ENCODE measurements around the gene EYA4. TPM values are rescaled to one million over a fixed set of nuclear protein-coding genes. Genes with fewer than 3 reads are reported as not detected.

Gene EYA4
- total RNA-seq, 1 donor from 2014 or later: 0.40 TPM

DNA sequence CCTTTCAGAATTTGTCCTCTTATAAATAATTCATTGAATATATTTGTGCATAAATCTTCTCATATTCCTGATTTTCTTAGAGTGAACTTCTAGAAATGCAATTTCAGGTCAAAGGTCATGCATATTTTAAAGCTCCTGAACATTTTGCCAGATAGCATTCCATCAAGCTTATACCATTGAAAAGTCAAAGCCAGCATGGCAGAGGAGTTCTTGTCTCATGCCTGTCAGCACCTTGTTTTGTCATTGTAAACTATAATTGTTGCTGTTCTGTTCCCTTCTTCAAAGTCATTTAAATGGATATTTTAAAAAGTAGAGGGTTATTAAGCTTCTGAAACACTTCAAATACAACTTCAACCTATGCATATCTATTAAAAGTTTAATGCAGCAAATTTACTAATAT, 170.6 kb downstream of the EYA4 start:
- ChIA-PET POLR2A (no interaction called here), CTCF (no interaction called here)
- DNase-seq (no peak), ATAC-seq (ENCODE audit: low read depth) (no peak)
- H3K27me3 Mint-ChIP-seq: no peaks in the 10 kb centered on the region
- no peaks in the 10 kb centered on the region for H3K9me3 Mint-ChIP-seq
- no peak overlapping the region for H3K4me3 Mint-ChIP-seq
- TF ChIP-seq, protein P1, sequence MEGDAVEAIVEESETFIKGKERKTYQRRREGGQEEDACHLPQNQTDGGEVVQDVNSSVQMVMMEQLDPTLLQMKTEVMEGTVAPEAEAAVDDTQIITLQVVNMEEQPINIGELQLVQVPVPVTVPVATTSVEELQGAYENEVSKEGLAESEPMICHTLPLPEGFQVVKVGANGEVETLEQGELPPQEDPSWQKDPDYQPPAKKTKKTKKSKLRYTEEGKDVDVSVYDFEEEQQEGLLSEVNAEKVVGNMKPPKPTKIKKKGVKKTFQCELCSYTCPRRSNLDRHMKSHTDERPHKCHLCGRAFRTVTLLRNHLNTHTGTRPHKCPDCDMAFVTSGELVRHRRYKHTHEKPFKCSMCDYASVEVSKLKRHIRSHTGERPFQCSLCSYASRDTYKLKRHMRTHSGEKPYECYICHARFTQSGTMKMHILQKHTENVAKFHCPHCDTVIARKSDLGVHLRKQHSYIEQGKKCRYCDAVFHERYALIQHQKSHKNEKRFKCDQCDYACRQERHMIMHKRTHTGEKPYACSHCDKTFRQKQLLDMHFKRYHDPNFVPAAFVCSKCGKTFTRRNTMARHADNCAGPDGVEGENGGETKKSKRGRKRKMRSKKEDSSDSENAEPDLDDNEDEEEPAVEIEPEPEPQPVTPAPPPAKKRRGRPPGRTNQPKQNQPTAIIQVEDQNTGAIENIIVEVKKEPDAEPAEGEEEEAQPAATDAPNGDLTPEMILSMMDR (IDR thresholded peaks at IDR 0.05): no peak
- no peaks in the 10 kb centered on the region for H3K36me3 Mint-ChIP-seq (ENCODE audit: low read depth)
- intact Hi-C loops (cut with micrococcal nuclease): no loop called here
- no peaks in the 10 kb centered on the region for H3K4me1 Mint-ChIP-seq
- H3K27ac Mint-ChIP-seq: no peak overlapping the region

DNA sequence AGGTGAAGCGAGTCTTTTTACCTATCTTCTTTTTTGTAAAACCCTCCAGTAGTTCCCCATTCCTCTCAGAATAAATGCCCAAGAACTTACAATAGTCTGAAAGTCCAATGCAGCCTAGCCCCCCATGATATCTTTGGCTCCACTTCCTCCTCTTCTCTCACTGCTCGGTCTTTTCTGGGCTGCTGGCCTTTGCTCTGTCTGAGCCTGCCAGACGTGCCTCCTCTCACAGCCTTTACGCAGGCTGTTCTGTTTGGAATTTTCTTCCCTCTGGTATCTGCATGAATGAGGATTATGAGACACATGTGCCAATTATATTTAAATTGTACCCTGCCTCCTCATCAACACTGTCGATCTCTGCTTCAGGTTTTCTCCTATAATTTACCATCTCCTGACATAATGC, 174.1 kb downstream of the EYA4 start:
- no peak for DNase-seq
- no peak overlapping the region for H3K4me3 Mint-ChIP-seq
- ATAC-seq (ENCODE audit: low read depth): no peak
- intact Hi-C loops (cut with micrococcal nuclease): no loop called here
- H3K4me1 Mint-ChIP-seq: no peaks in the 10 kb centered on the region
- ChIA-PET POLR2A (no interaction called here), CTCF (no interaction called here)
- TF ChIP-seq, protein P1 (IDR thresholded peaks at IDR 0.05): no peak
- H3K27ac Mint-ChIP-seq: no peak overlapping the region
- H3K36me3 Mint-ChIP-seq (ENCODE audit: low read depth): no peaks in the 10 kb centered on the region
- H3K27me3 Mint-ChIP-seq: peaks cover 4% of the 10 kb centered on the region
- H3K9me3 Mint-ChIP-seq: no peaks in the 10 kb centered on the region

DNA sequence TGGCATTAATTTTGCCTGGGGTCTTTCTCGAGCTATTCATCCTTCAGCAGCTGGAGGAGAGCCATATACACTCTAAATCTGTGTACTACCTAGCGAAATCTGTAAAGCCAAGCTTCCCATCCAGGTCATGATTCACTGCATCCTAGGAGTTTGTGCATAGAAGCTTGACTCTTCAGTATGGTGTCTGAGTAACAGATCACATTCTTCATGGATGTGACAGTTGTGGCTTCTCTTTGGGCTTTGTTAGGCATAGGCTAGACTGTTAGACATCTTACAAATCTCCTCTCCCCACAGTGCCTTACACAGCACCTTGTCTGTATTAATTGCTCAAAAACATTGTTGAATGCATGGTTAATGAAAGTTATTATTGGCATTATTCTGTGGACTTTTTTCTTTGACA, 177.0 kb downstream of the EYA4 start:
- DNase-seq: no peak
- ChIA-PET CTCF (no interaction called here), POLR2A (no interaction called here)
- intact Hi-C loops (cut with micrococcal nuclease): no loop called here
- Mint-ChIP-seq H3K27ac (no peak overlapping the region), H3K9me3 (no peaks in the 10 kb centered on the region), H3K4me1 (no peaks in the 10 kb centered on the region), H3K4me3 (no peak overlapping the region), H3K36me3 (ENCODE audit: low read depth) (no peaks in the 10 kb centered on the region), H3K27me3 (peaks cover 4% of the 10 kb centered on the region)
- no peak for ATAC-seq (ENCODE audit: low read depth)
- TF ChIP-seq, protein P1 (IDR thresholded peaks at IDR 0.05): no peak

DNA sequence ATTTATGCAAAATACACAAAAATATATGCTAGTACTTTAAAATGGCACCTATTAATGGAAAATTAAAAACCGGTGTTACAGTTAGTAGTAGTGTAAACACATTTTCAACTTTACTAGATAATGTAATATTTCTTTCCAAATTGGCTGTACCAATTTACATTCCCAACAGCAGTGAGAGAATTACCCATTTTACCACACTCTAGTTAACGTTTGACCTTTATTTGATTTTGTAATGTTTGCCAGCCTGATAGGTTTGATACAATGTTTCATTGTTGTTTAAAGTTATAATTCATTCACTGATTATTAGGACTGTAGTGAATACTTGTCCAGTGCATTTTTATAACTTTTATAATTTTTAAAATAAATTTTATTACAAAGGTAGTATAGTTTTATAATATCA, 182.1 kb downstream of the EYA4 start:
- ChIA-PET CTCF (no interaction called here), POLR2A (no interaction called here)
- peaks cover 4% of the 10 kb centered on the region for H3K27me3 Mint-ChIP-seq
- H3K4me3 Mint-ChIP-seq: no peak overlapping the region
- intact Hi-C loops (cut with micrococcal nuclease): no loop called here
- H3K4me1 Mint-ChIP-seq: no peaks in the 10 kb centered on the region
- DNase-seq (no peak), ATAC-seq (ENCODE audit: low read depth) (no peak)
- no peaks in the 10 kb centered on the region for H3K36me3 Mint-ChIP-seq (ENCODE audit: low read depth)
- H3K9me3 Mint-ChIP-seq: no peaks in the 10 kb centered on the region
- TF ChIP-seq, protein P1 (IDR thresholded peaks at IDR 0.05): no peak
- no peak overlapping the region for H3K27ac Mint-ChIP-seq

DNA sequence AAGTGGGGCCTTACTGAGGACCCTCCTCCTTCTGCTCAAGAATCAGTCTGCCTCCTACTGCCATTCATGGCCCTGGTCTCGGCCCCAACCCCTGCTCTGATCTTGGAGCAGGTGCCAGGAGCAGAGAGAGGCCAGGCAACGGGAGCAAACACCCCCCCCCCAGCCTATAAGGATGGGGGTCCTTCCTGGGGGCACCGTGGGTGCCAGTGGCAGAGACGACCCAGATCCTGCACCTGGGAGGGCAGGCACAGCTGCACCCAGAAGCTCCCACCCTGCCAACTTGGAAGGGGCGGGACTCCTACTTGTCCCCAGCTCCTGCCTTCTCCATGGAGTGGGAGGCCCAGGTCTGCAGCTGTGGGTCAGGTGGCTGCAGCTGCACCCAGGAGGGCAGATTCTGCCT, 183.2 kb downstream of the EYA4 start:
- CTCF ChIA-PET: no interaction called here
- Mint-ChIP-seq H3K9me3 (no peaks in the 10 kb centered on the region), H3K36me3 (ENCODE audit: low read depth) (no peaks in the 10 kb centered on the region), H3K4me1 (no peaks in the 10 kb centered on the region), H3K4me3 (no peak overlapping the region), H3K27ac (no peak overlapping the region), H3K27me3 (peaks cover 6% of the 10 kb centered on the region)
- intact Hi-C loops (cut with micrococcal nuclease): no loop called here
- no peak for ATAC-seq (ENCODE audit: low read depth)
- no peak for DNase-seq
- POLR2A ChIA-PET: no interaction called here
- TF ChIP-seq, protein P1 (IDR thresholded peaks at IDR 0.05): no peak
